Fibroblast of lung (primary cell): Measurements from ENCODE around the gene ACVR1B.

ENCODE experiments used
- CTCF ChIP-seq, 2 donors: IDR thresholded peaks in 1 of 2; conservative IDR thresholded peaks in 1 of 2; 1 replicate in 1 of 2; 2 replicates in 1 of 2; pipeline ENCODE4 v1.5.1; 2011 to 2012; ENCODE audit warnings: low read length in 2 of 2, control low read depth in 1 of 2, inconsistent platforms in 1 of 2, low read depth in 1 of 2, mild to moderate bottlenecking in 1 of 2
- EZH2 ChIP-seq: IDR thresholded peaks from 2 replicates; pipeline ENCODE4 v1.5.1; 2012; ENCODE audit warnings: low read length, control low read depth, mild to moderate bottlenecking; ENCODE audit errors: missing control alignments

- TF ChIP-seq CTCF (conservative IDR thresholded peaks at IDR 0.05 in 1 of 2, IDR thresholded peaks at IDR 0.05 in 1 of 2; ENCODE audit: low read depth in 1 of 2, low read length in 2 of 2) (no peak), EZH2 (no peak)
These were observed 25.4 kb upstream of the ACVR1B start for GRCh38 chr12:51926064-51926632.
